Heart left ventricle (tissue), 16 donors: ENCODE results near the gene MAN1C1. TPM values are rescaled to one million over a fixed set of nuclear protein-coding genes. Genes with fewer than 3 reads are reported as not detected.

Source experiments
- ATAC-seq, 4 donors: fragments of 200-7000 bp; cut with Tn5 transposase; one replicate each; pipeline ENCODE4 v1.9.1; 2020 to 2022; ENCODE audit warnings: moderate library complexity in 4 of 4, mild to moderate bottlenecking in 3 of 4, moderate number of reproducible peaks in 1 of 4
- DNase-seq, 5 donors: peaks; one replicate each; pipeline ENCODE4 v3.0.0-alpha.2; 2020
- H3K27ac ChIP-seq, 12 donors: fragments of 200-600 bp; sonication (generic) in 4 of 12; one replicate each; pipeline versions ENCODE4 v1.5.0 to v1.8.0; 2016 to 2022; ENCODE audit warnings: mild to moderate bottlenecking in 2 of 12
- H3K27me3 ChIP-seq, 9 donors: fragments of 200-600 bp; sonication (generic) in 2 of 9; one replicate each; pipeline versions ENCODE4 v1.5.1 to v1.8.0; 2016 to 2022; ENCODE audit warnings: mild to moderate bottlenecking in 3 of 9
- H3K36me3 ChIP-seq, 9 donors: fragments of 200-600 bp; sonication (generic) in 2 of 9; one replicate each; pipeline versions ENCODE4 v1.5.0 to v1.8.0; 2018 to 2022; ENCODE audit warnings: mild to moderate bottlenecking in 2 of 9
- H3K4me1 ChIP-seq, 12 donors: fragments of 200-600 bp; sonication (generic) in 4 of 12; one replicate each; pipeline versions ENCODE4 v1.5.0 to v1.8.0; 2016 to 2022; ENCODE audit warnings: mild to moderate bottlenecking in 3 of 12
- H3K4me3 ChIP-seq, 12 donors: fragments of 200-600 bp; sonication (generic) in 4 of 12; one replicate each; pipeline versions ENCODE4 v1.5.0 to v1.8.0; 2017 to 2022; ENCODE audit warnings: mild to moderate bottlenecking in 9 of 12, moderate library complexity in 4 of 12
- H3K9me3 ChIP-seq, 12 donors: fragments of 200-600 bp; sonication (generic) in 4 of 12; one replicate each; pipeline versions ENCODE4 v1.5.0 to v1.8.0; 2016 to 2022; ENCODE audit warnings: mild to moderate bottlenecking in 1 of 12
- POLR2A ChIP-seq, 2 donors: fragments of 450-650 bp; IDR thresholded peaks; one replicate each; pipeline ENCODE4 v1.6.1; 2017; ENCODE audit warnings: antibody characterized with exemption in 2 of 2, mild to moderate bottlenecking in 2 of 2, moderate library complexity in 2 of 2
- WGBS, 4 donors: extraction: QIAGEN DNeasy Blood & Tissue Kit in 2 of 4; methylation state at CpG; one replicate each; pipeline versions ENCODE4 v1.1.5 to v1.1.7; 2013 to 2018; 5-methylcytosine and 5-hydroxymethylcytosine counted together
- intact Hi-C, 10 donors: fragments of 100-400 bp; cut with DNase I; formaldehyde crosslinking; loops; one replicate each; pipeline versions ENCODE4 v1.11.1 to v1.14.2; 2022
- polyA plus RNA-seq, 2 donors: library from polyadenylated mRNA; stranded (reverse); fragments of 200-250 nt; gene quantifications; one replicate each; pipeline ENCODE4 v1.2.3, GENCODE V29; 2013
- total RNA-seq, 9 donors: library from RNA; depleted of rRNA in 2 of 9; stranded (reverse); fragments of >200 nt in 2 of 9; fragmentation: NEBNext Ultra II Directional in 3 of 9; extraction: Animal tissue kit (Norgen Biotek cat#: 25700) in 3 of 9; gene quantifications; one replicate each; pipeline versions ENCODE4 v1.1.0 to v1.2.4, GENCODE V29; 2016 to 2023
- TF ChIP-seq, protein P1 (sequence below), 12 donors: fragments of 200-600 bp; sonication (generic) in 4 of 12; IDR thresholded peaks; one replicate each; pipeline versions ENCODE4 v1.5.0 to v1.8.0; 2018 to 2022; ENCODE audit warnings: antibody characterized with exemption in 12 of 12, mild to moderate bottlenecking in 5 of 12
- donor health status: ischemic (EF 13 %, LVEDD 7.1; RV severe dilation, severe dysfunction).
- donor health status: healthy with polysubstance abuse.
- donor health status: DM: no; HTN: yes; CAD: no.
- donor health status: DM: no; HTN: no; CAD: no.
- donor health status: ischemic (EF 25% LVEDD 6.9; RV normal size, moderate dysfunction).
- donor health status: ischemic (EF 25% LVEDD 5.7; RV mildly dilated, moderate dysfunction).
- donor health status: healthy.
- donor health status: DM: yes; HTN: yes; CAD: no.
- donor health status: ischemic (EF 35%, LVEDD 5.7; RV mildly dilated, moderate dysfunction).
- donor health status: nonischemic (EF 11% LVEDD 7.7; RV severe dilation, severe dysfunction).
- donor health status: DM: yes; HTN: yes; CAD: no.
- donor health status: PGD.
- donor health status: ischemic (EF 29% LVEDD 5.4; RV normal size, mild dysfunction).
- donor health status: nonischemic (EF 23%, LVEDD 6.1; RV moderate dilation, normal function).

The MAN1C1 gene
- total and polyA plus RNA-seq, 11 donors = 7.7 to 25.7 (median 14.7) TPM

DNA sequence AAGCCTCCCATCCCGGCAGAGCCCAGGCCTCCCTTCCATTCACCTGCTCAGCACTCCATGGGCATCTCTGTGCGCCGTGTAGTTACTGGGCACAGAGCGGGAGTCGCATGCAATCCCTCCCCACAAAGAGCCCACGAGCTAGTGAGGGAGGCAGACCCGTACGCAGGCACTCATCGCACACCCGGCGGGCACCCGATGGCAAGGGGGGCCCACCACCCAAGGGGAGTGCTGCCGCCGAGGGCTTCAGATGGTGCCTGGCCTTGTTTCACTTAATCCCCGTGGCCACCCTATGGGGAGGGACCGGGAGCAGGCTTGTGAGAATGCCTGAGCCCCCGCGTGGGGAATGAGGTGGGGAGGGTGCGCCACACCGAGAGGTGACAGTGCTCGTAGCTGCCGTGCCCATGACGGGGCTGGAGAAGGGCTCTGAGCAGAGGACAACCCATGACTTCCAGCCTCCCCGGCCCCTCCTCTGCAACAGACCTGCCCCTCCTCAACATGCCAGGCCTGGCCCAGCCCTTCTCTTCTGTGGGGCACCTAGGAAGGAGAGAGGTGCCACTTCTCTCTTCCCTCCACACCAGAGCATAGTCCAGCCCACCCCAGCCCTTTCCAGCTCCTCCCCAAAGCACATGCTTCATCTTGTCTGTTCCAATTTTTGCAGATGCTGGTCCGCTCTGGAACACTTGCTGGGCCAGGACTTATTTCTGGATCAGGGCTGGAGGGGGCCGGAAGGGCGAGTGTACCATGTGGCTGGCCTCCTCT, 153.2 kb downstream of the MAN1C1 start:
- H3K27me3 ChIP-seq = no peaks in the 10 kb centered on the region
- TF ChIP-seq, protein P1, sequence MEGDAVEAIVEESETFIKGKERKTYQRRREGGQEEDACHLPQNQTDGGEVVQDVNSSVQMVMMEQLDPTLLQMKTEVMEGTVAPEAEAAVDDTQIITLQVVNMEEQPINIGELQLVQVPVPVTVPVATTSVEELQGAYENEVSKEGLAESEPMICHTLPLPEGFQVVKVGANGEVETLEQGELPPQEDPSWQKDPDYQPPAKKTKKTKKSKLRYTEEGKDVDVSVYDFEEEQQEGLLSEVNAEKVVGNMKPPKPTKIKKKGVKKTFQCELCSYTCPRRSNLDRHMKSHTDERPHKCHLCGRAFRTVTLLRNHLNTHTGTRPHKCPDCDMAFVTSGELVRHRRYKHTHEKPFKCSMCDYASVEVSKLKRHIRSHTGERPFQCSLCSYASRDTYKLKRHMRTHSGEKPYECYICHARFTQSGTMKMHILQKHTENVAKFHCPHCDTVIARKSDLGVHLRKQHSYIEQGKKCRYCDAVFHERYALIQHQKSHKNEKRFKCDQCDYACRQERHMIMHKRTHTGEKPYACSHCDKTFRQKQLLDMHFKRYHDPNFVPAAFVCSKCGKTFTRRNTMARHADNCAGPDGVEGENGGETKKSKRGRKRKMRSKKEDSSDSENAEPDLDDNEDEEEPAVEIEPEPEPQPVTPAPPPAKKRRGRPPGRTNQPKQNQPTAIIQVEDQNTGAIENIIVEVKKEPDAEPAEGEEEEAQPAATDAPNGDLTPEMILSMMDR (IDR thresholded peaks at IDR 0.05) = no peak
- TF ChIP-seq POLR2A (IDR thresholded peaks at IDR 0.05) = no peak
- ATAC-seq (peak in 2 of 4 donors; percentile 3 to 30), DNase-seq (no peak)
- WGBS, 4 donors = 67 to 86% (median 81%) methylated on average over 16 to 27 of the region's 27 CpGs
- H3K36me3 ChIP-seq = peaks cover 0 to 15% (median 0%) of the 10 kb centered on the region in 9 donors
- peak overlapping the region in 7 of 12 donors; percentile 33 to 78 (median 59) for H3K27ac ChIP-seq
- peaks cover 0 to 61% (median 35%) of the 10 kb centered on the region in 12 donors for H3K4me1 ChIP-seq
- intact Hi-C loops = no loop called here
- H3K9me3 ChIP-seq = no peaks in the 10 kb centered on the region
- H3K4me3 ChIP-seq = no peak overlapping the region

DNA sequence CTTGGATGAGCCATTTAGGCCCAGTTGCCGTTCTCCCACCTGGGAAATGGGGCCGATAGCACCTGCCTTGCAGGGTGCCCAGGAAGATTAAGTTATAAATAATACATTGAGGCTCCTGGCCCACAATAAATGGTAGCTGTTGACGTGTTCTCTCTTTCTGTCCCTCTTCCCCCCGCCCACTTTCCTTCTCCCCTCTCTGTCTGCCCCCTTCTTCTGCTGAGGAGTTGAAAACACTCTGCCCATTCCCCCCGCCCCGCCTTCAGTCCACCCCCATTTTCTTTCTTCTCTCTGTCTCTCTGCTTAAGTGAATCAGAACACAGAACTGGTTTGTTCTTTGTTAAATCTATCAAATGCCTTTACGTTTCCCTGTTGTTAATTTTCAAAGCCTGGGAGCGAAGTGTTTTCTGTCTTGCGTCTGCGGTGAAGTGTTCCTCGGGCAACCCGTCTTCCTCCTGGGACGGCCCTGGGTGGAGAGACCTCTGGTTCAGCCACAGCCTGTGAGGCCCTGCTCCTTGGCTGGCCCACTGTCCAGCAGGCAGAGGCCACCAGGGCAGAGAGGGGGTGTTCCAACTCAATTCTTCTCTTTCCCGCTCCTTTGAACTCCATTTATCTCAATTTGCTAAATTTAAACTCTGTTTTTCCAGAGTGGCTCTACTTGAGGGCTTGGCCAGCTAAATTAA, 154.1 kb downstream of the MAN1C1 start:
- Histone ChIP-seq H3K27ac (peak overlapping the region in 10 of 12 donors; percentile 14 to 78 (median 58)), H3K4me3 (no peak overlapping the region), H3K4me1 (peaks cover 0 to 63% (median 38%) of the 10 kb centered on the region in 12 donors), H3K9me3 (no peaks in the 10 kb centered on the region), H3K36me3 (peaks cover 0 to 15% (median 0%) of the 10 kb centered on the region in 9 donors), H3K27me3 (no peaks in the 10 kb centered on the region)
- intact Hi-C loops = no loop called here
- 69 to 83% (median 77%) methylated on average over 14 of the region's 14 CpGs for WGBS, 4 donors
- TF ChIP-seq, protein P1 (IDR thresholded peaks at IDR 0.05) = no peak
- TF ChIP-seq POLR2A (IDR thresholded peaks at IDR 0.05) = no peak
- DNase-seq (peak in 1 of 5 donors; percentile 40), ATAC-seq (peak; percentile 21 to 38 (median 28))

- H3K9me3 ChIP-seq = no peaks in the 10 kb centered on the region
- peaks cover 0 to 20% (median 0%) of the 10 kb centered on the region in 9 donors for H3K36me3 ChIP-seq
- no peaks in the 10 kb centered on the region for H3K27me3 ChIP-seq
- intact Hi-C loops = no loop called here
- WGBS, 4 donors = 36 to 53% (median 43%) methylated on average over 31 to 34 of the region's 34 CpGs
- H3K4me3 ChIP-seq = no peak overlapping the region
- DNase-seq (peak; percentile 69 to 84 (median 79)), ATAC-seq (peak; percentile 28 to 72 (median 64))
- H3K27ac ChIP-seq = peak overlapping the region in 10 of 12 donors; percentile 17 to 78 (median 58)
- TF ChIP-seq, protein P1 (IDR thresholded peaks at IDR 0.05) = no peak
- no peak for TF ChIP-seq POLR2A (IDR thresholded peaks at IDR 0.05)
- peaks cover 0 to 55% (median 32%) of the 10 kb centered on the region in 12 donors for H3K4me1 ChIP-seq
These were observed 154.9 kb downstream of the MAN1C1 start for GRCh38 chr1:25771221-25772114.
